ENCODE measurements around the gene KCNQ1.

- TF ChIP-seq CTCF (conservative IDR thresholded peaks at IDR 0.05 in 1 of 2, IDR thresholded peaks at IDR 0.05 in 1 of 2; ENCODE audit: low read depth in 1 of 2, low read length in 2 of 2), result peak; percentile 89 to 90
- TF ChIP-seq EZH2 (IDR thresholded peaks at IDR 0.05; ENCODE audit: low read length, missing control alignments), result no peak
These were observed 86.6 kb downstream of the KCNQ1 start for GRCh38 chr11:2531277-2531986.

Measured in fibroblast of lung (primary cell).